Endothelial cell of umbilical vein (primary cell): ENCODE data around the gene TENT5C. TPM values are rescaled to one million over a fixed set of nuclear protein-coding genes. Genes with fewer than 3 reads are reported as not detected.

Source experiments
- BruUV-seq: library from RNA; stranded (reverse); fragments of 400-500 nt; replicated peaks from 2 replicates; lab custom pipeline; 2021; lab: Mats Ljungman, UMichigan
- CTCF ChIA-PET: fragments of 300-600, 350-600 bp; sonication (Branson Sonifier 250); formaldehyde crosslinking; loops from one replicate; lab custom pipeline; 2021; ENCODE audit warnings: antibody characterized with exemption, inconsistent platforms; lab: Charles Lee
- POLR2A ChIA-PET: fragments of 300-600, 350-600 bp; sonication (Branson Sonifier 250); formaldehyde crosslinking; loops from one replicate; lab custom pipeline; 2021; ENCODE audit warnings: antibody characterized with exemption, inconsistent platforms; lab: Charles Lee
- DNase-seq: peaks from one replicate; pipeline ENCODE4 v3.0.0-alpha.2; 2011; ENCODE audit warnings: low read depth, low spot score
- FAIRE-seq: peaks from 2 replicates; lab custom pipeline; 2011; peaks lifted over from hg19 to GRCh38; lab: Jason Lieb, UNC
- H2AFZ ChIP-seq: 2 replicates; pipeline ENCODE4 v1.6.0; 2012; ENCODE audit warnings: low read depth, low read length, control low read depth, inconsistent platforms
- H3K27ac ChIP-seq: 2 replicates; pipeline ENCODE4 v1.5.1; 2011; ENCODE audit warnings: low read depth, mild to moderate bottlenecking, control low read depth, low read length, moderate library complexity; ENCODE audit not compliant: insufficient read depth
- H3K27me3 ChIP-seq, 2 experiments: 2 replicates each; pipeline versions ENCODE4 v1.6.0 to v1.6.1; 2011; ENCODE audit warnings: low read length in 2 of 2, mixed read lengths in 1 of 2; ENCODE audit not compliant: control insufficient read depth in 2 of 2, insufficient read depth in 2 of 2
- H3K36me3 ChIP-seq, 2 experiments: 2 replicates in 1 of 2; 3 replicates in 1 of 2; pipeline ENCODE4 v1.5.1; 2011; ENCODE audit warnings: low read length in 2 of 2, mild to moderate bottlenecking in 1 of 2, moderate library complexity in 1 of 2; ENCODE audit not compliant: control insufficient read depth in 2 of 2, insufficient read depth in 2 of 2; ENCODE audit errors: extremely low read depth in 1 of 2
- H3K4me1 ChIP-seq: 3 replicates; pipeline ENCODE4 v1.5.1; 2011; ENCODE audit warnings: mild to moderate bottlenecking, low read length; ENCODE audit not compliant: control insufficient read depth, insufficient read depth; ENCODE audit errors: extremely low read depth
- H3K4me2 ChIP-seq: 2 replicates; pipeline ENCODE4 v1.6.1; 2011; ENCODE audit warnings: low read length, control low read depth, mixed read lengths; ENCODE audit not compliant: insufficient read depth
- H3K4me3 ChIP-seq, 3 experiments: fragments of 200-600 bp in 1 of 3; sonication (generic), shearing (Covaris generic) in 1 of 3; replicated peaks in 1 of 3; 2 replicates each; pipeline ENCODE4 v1.5.1; 2011 to 2016; ENCODE audit warnings: control low read depth in 3 of 3, low read length in 3 of 3, mild to moderate bottlenecking in 2 of 3, inconsistent platforms in 1 of 3, low read depth in 1 of 3, moderate library complexity in 1 of 3; ENCODE audit not compliant: insufficient read depth in 1 of 3
- H3K79me2 ChIP-seq: 2 replicates; pipeline ENCODE4 v1.6.0; 2012; ENCODE audit warnings: low read length, inconsistent platforms; ENCODE audit not compliant: control insufficient read depth, insufficient read depth
- H3K9ac ChIP-seq: replicated peaks from 2 replicates; pipeline ENCODE3; 2011; ENCODE audit warnings: low read length, control low read depth; ENCODE audit not compliant: insufficient read depth; ENCODE audit errors: extremely low read depth
- H3K9me1 ChIP-seq: replicated peaks from 3 replicates; pipeline ENCODE4 v1.6.0; 2011; ENCODE audit warnings: mild to moderate bottlenecking, low read length; ENCODE audit not compliant: control insufficient read depth, insufficient read depth; ENCODE audit errors: extremely low read depth
- H3K9me3 ChIP-seq: replicated peaks from 2 replicates; pipeline ENCODE4 v1.5.1; 2012; ENCODE audit warnings: low read length, inconsistent platforms; ENCODE audit not compliant: control insufficient read depth, insufficient read depth
- H4K20me1 ChIP-seq: replicated peaks from 2 replicates; pipeline ENCODE3; 2011; ENCODE audit warnings: mild to moderate bottlenecking, low read length; ENCODE audit not compliant: control insufficient read depth, insufficient read depth; ENCODE audit errors: extremely low read depth
- CTCF ChIP-seq, 2 donors: IDR thresholded peaks; 1 replicate in 1 of 2; 2 replicates in 1 of 2; pipeline ENCODE4 v1.5.1; 2011; ENCODE audit warnings: low read length in 2 of 2, mild to moderate bottlenecking in 2 of 2, moderate library complexity in 2 of 2, control low read depth in 1 of 2, inconsistent platforms in 1 of 2, low read depth in 1 of 2; ENCODE audit not compliant: insufficient read depth in 1 of 2; ENCODE audit errors: extremely low read depth in 1 of 2
- EZH2 ChIP-seq: IDR thresholded peaks from 2 replicates; pipeline ENCODE4 v1.6.1; 2012; ENCODE audit warnings: borderline replicate concordance, low read depth, mild to moderate bottlenecking, moderate library complexity, low read length, inconsistent platforms; ENCODE audit not compliant: severe bottlenecking
- FOS ChIP-seq: IDR thresholded peaks from 2 replicates; pipeline ENCODE4 v1.6.1; 2011; ENCODE audit warnings: mild to moderate bottlenecking, low read length, moderate library complexity, borderline replicate concordance; ENCODE audit not compliant: insufficient read depth
- GATA2 ChIP-seq: IDR thresholded peaks from 2 replicates; pipeline ENCODE4 v1.7.0; 2011; ENCODE audit warnings: low read depth, mild to moderate bottlenecking, moderate library complexity, mixed read lengths, low read length; ENCODE audit not compliant: insufficient read length, insufficient read depth
- JUN ChIP-seq: IDR thresholded peaks from 2 replicates; pipeline ENCODE4 v1.6.1; 2011; ENCODE audit warnings: borderline replicate concordance, low read depth; ENCODE audit not compliant: insufficient read length, insufficient read depth
- MAX ChIP-seq: IDR thresholded peaks from 2 replicates; pipeline ENCODE4 v1.6.1; 2011; ENCODE audit not compliant: insufficient read depth, insufficient read length
- MYC ChIP-seq: IDR thresholded peaks from one replicate; pipeline ENCODE4 v1.6.1; 2011; ENCODE audit warnings: mild to moderate bottlenecking, low read depth, low read length
- POLR2A ChIP-seq: IDR thresholded peaks from 2 replicates; pipeline ENCODE4 v1.6.1; 2012; ENCODE audit warnings: low read depth, mild to moderate bottlenecking, control low read depth, low read length
- POLR2AphosphoS5 ChIP-seq: IDR thresholded peaks from 2 replicates; pipeline ENCODE4 v1.6.1; 2012; ENCODE audit warnings: low read depth, mild to moderate bottlenecking, control low read depth, low read length, moderate library complexity; ENCODE audit not compliant: insufficient read depth
- dilution Hi-C: fragments of 300-500 bp; cut with MboI; formaldehyde crosslinking; loops from one replicate; pipeline ENCODE4 v1.15.0; 2019; ENCODE audit warnings: low sequenced_read_pairs; ENCODE audit not compliant: extremely low pct_ligation_motif_present
- intact Hi-C: fragments of 100-400 bp; cut with micrococcal nuclease; formaldehyde crosslinking; loops from one replicate; pipeline ENCODE4 v1.10.0; 2022
- polyA plus RNA-seq, 4 experiments: library from polyadenylated mRNA; depleted of rRNA in 3 of 4; stranded (reverse) in 3 of 4; unstranded in 1 of 4; fragments of >200 nt; gene quantifications; 2 replicates each; pipeline versions ENCODE4 v1.2.1 to v1.2.3, GENCODE V29; 2011 to 2012; ENCODE audit warnings: missing spikeins in 1 of 4
- total RNA-seq: library from RNA; stranded (reverse); gene quantifications from 2 replicates; pipeline ENCODE4 v1.2.3, GENCODE V29; 2021

The TENT5C gene
- total and polyA plus RNA-seq, 2 donors (not counting 3 experiments of a cell fraction or from before 2014, with no cell fraction given), result 0.06 to 0.22 TPM

- dilution Hi-C loops, result no loop called here
These were observed 14.6 kb downstream of the TENT5C start for GRCh38 chr1:117620440-117620839.

More at GRCh38 chr1:117620440-117620839, 14.6 kb downstream of the TENT5C start:
- TF ChIP-seq POLR2AphosphoS5 (no peak), FOS (no peak), GATA2 (no peak), POLR2A (no peak), MAX (no peak), JUN (no peak), EZH2 (no peak), MYC (no peak), CTCF (IDR thresholded peaks at IDR 0.05; ENCODE audit: extremely low read depth in 1 of 2, insufficient read depth in 1 of 2, low read depth in 1 of 2, low read length in 2 of 2) (no peak)
- FAIRE-seq (no peak), DNase-seq (no peak)
- H3K9me1 ChIP-seq, result no peaks in the 10 kb centered on the region
- no peak overlapping the region for H3K27ac ChIP-seq
- BruUV-seq, result no TSS peak
- H3K4me3 ChIP-seq, result no peak overlapping the region
- ChIA-PET CTCF (interaction anchor here (1.0 kb wide), 1 partner anchor 138 kb away, joined by 3 read pairs; no protein-coding TSS in a partner anchor), POLR2A (no interaction called here)
- no peak overlapping the region for H3K9ac ChIP-seq
- no peaks in the 10 kb centered on the region for H3K79me2 ChIP-seq
- no peak overlapping the region for H2AFZ ChIP-seq
- no peaks in the 10 kb centered on the region for H3K36me3 ChIP-seq
- H3K4me2 ChIP-seq, result no peak overlapping the region
- H4K20me1 ChIP-seq, result no peaks in the 10 kb centered on the region
- H3K27me3 ChIP-seq, result peaks cover 6 to 7% of the 10 kb centered on the region in 2 experiments
- intact Hi-C loops, result no loop called here
- no peaks in the 10 kb centered on the region for H3K9me3 ChIP-seq
- H3K4me1 ChIP-seq, result no peaks in the 10 kb centered on the region
